Activated naive CD4-positive, alpha-beta T cell treated with anti-CD3 and anti-CD28 coated beads, Interleukin-2, amount 10 ng/mL, durations not matched to agents 7 days and 5 days (primary cell): ENCODE measurements around the gene BTBD2.

Source experiments
- CTCF ChIA-PET: fragments of 350-600 bp; sonication (Branson Sonifier 250); formaldehyde crosslinking; loops from one replicate; lab custom pipeline; 2021; ENCODE audit warnings: antibody characterized with exemption; lab: Charles Lee
- DNase-seq: peaks from one replicate; pipeline ENCODE4 v3.0.0-alpha.2; 2020
- H3K27ac Mint-ChIP-seq: one replicate; pipeline ENCODE4 v1.8.0; 2021; ENCODE audit warnings: mild to moderate bottlenecking, moderate library complexity, mixed read lengths
- H3K27me3 Mint-ChIP-seq: one replicate; pipeline ENCODE4 v1.8.0; 2021; ENCODE audit warnings: mild to moderate bottlenecking, mixed read lengths
- H3K36me3 Mint-ChIP-seq: one replicate; pipeline ENCODE4 v1.8.0; 2021; ENCODE audit warnings: mixed read lengths
- H3K4me1 Mint-ChIP-seq: one replicate; pipeline ENCODE4 v1.8.0; 2021; ENCODE audit warnings: mixed read lengths
- H3K4me3 Mint-ChIP-seq: one replicate; pipeline ENCODE4 v1.8.0; 2021; ENCODE audit warnings: mild to moderate bottlenecking, moderate library complexity, mixed read lengths
- H3K9me3 Mint-ChIP-seq: one replicate; pipeline ENCODE4 v1.8.0; 2021; ENCODE audit warnings: mixed read lengths

The BTBD2 gene

DNA sequence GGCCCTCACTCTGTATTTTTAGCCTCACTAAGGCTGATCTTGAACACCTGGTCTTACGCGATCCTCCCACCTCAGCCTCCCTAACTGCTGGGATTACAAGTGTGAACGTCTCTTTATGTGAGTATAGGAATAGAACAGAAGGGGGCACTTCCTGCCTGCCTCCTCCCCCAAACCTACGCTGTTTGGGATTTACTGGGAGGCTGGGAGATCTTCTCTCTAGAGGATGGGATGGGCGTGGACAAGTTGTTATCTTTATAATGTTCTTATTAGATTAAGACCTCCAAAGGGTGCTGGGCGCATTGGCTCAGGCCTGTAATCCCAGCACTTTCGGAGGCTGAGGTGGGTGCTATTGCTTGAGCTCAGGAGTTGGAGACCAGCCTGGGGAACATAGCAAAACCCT is 77.4 kb downstream of the BTBD2 start:
- no peak for DNase-seq
- CTCF ChIA-PET, result no interaction called here
- H3K27me3 Mint-ChIP-seq, result peaks cover 6% of the 10 kb centered on the region
- peaks cover 28% of the 10 kb centered on the region for H3K36me3 Mint-ChIP-seq
- H3K9me3 Mint-ChIP-seq, result peaks cover 9% of the 10 kb centered on the region
- peak overlapping the region; percentile 7 for H3K4me3 Mint-ChIP-seq
- H3K27ac Mint-ChIP-seq, result peak overlapping the region; percentile 33
- peaks cover 37% of the 10 kb centered on the region for H3K4me1 Mint-ChIP-seq

DNA sequence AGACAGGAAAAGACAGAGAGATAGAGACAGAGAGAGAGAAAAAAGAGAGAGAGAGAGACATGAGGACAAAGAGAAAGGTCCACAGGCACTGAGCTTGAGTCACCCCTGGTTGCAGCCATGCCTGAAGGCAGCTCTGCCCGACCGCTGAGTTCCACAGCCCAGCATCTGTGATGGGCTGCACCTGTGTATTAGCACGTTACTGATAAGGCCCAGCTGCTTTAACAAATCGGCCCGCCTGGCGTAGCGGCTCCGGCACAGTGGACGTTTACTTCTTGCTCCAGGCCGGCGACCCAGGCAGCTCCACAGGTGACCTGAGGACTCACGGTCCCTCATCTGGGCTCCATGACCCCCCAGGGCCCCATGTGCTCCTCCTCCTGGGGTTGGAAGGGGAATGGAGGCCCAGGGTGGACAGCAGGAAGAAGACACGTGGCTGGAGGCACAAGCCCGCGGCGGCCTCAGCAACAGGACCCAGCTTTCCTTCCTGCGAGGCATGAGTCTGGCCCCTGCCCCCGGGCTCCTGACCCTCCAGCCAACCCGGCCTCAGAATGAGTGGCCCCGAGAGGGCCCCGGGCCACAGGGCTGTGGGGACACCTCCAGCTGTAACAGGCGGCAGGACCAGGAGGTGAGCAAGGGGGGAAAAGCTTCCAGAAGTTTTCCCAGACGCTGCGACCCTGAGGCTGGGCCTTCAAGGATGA is 78.5 kb downstream of the BTBD2 start:
- no peak for DNase-seq
- Mint-ChIP-seq H3K27me3 (peaks cover 10% of the 10 kb centered on the region), H3K36me3 (peaks cover 28% of the 10 kb centered on the region), H3K27ac (no peak overlapping the region), H3K4me3 (no peak overlapping the region), H3K9me3 (peaks cover 12% of the 10 kb centered on the region), H3K4me1 (peaks cover 36% of the 10 kb centered on the region)
- CTCF ChIA-PET, result interaction anchor here (1.3 kb wide), 1 partner anchor 14 kb away, joined by 4 read pairs; no protein-coding TSS in a partner anchor

GRCh38 chr19:1936430-1936829 is 79.1 kb downstream of the BTBD2 start:
- CTCF ChIA-PET, result interaction anchor here (1.3 to 1.4 kb wide), 2 partner anchors 13 to 39 kb away, joined by 3 to 4 read pairs; no protein-coding TSS in a partner anchor
- peaks cover 36% of the 10 kb centered on the region for H3K4me1 Mint-ChIP-seq
- peaks cover 16% of the 10 kb centered on the region for H3K27me3 Mint-ChIP-seq
- no peak overlapping the region for H3K4me3 Mint-ChIP-seq
- no peak overlapping the region for H3K27ac Mint-ChIP-seq
- H3K9me3 Mint-ChIP-seq, result peaks cover 17% of the 10 kb centered on the region
- no peak for DNase-seq
- peaks cover 31% of the 10 kb centered on the region for H3K36me3 Mint-ChIP-seq

GRCh38 chr19:1935484-1936208 is 79.9 kb downstream of the BTBD2 start:
- Mint-ChIP-seq H3K27ac (no peak overlapping the region), H3K36me3 (peaks cover 31% of the 10 kb centered on the region), H3K4me1 (peaks cover 36% of the 10 kb centered on the region), H3K4me3 (no peak overlapping the region), H3K27me3 (peaks cover 19% of the 10 kb centered on the region), H3K9me3 (peaks cover 17% of the 10 kb centered on the region)
- CTCF ChIA-PET, result interaction anchor here (1.3 to 1.4 kb wide), 2 partner anchors 12 to 38 kb away, joined by 3 to 4 read pairs; no protein-coding TSS in a partner anchor
- peak; percentile 37 for DNase-seq
